HG03565 (cell line): ENCODE results near the gene EDC4.

Source experiments
- ATAC-seq: cut with Tn5 transposase; IDR thresholded peaks from one replicate; pipeline ENCODE4 v1.9.1; 2021; ENCODE audit warnings: mild to moderate bottlenecking, moderate library complexity; ENCODE audit not compliant: unreplicated experiment

Gene EDC4

GRCh38 chr16:67927131-67927941, 54.5 kb downstream of the EDC4 start:
- ATAC-seq, result no peak

- no peak for ATAC-seq
These were observed 55.3 kb downstream of the EDC4 start for GRCh38 chr16:67928147-67928546.

- no peak for ATAC-seq
These were observed 55.9 kb downstream of the EDC4 start for GRCh38 chr16:67928561-67929364.

GRCh38 chr16:67930191-67930590, 57.3 kb downstream of the EDC4 start:
- no peak for ATAC-seq

GRCh38 chr16:67930678-67931211, 57.9 kb downstream of the EDC4 start:
- no peak for ATAC-seq
